NCI-H446 (cell line): ENCODE measurements around the gene SUSD6.
A peak's percentile ranks its signal among the peaks of the same experiment; 100 is the strongest.

Source experiments
- DNase-seq, 2 experiments: peaks; one replicate each; lab custom pipeline; 2025; lab: John Stamatoyannopoulos, UW

The SUSD6 gene, protein sequence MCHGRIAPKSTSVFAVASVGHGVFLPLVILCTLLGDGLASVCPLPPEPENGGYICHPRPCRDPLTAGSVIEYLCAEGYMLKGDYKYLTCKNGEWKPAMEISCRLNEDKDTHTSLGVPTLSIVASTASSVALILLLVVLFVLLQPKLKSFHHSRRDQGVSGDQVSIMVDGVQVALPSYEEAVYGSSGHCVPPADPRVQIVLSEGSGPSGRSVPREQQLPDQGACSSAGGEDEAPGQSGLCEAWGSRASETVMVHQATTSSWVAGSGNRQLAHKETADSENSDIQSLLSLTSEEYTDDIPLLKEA

DNA sequence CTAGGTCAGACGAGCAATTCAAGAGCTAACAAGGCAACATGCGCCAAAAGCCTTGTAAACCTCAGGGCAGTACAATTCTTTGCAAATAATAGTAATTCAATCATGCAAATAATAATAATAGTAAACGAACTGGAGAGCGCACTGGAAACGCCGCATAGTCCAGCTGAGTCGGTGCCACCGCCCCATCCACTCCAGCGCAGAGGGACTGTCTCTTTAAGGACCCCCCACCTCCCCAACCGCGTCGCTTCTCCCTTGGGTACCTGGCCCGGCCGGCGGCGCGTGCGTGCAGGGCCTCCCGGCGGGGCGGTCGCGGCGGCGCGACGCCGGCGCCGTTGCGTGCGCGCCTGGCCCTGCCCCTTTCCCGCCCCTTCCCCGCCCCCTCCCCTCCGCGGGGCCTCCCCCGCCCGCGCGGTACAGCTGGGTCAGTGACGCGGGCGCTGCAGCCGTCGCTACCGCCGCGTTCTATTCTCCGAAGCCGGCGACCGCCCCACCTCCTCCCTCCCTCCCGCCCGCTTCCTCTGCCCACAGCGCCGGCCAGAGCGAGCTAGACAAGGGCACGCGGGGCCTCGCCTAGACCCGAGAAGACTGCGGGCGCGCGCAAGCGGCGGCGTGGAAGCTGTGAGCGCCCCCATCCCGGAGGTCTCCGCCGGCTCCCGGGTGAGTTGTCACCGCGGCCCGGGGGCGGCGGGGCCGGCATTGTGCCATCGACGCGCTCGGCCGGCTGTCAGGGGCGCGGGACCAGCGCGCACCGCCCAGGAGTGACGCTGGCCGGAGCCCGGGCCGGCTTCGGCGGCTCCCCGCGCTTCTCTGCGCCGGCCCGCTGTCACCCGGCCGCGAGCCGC, at the start of gene SUSD6:
SUSD6 (plus strand) TSS at position 425 of the 842 bp plus-strand sequence. CDS start 46,997 bp downstream, outside the sequence.
- peak; percentile 58 to 93 for DNase-seq

DNA sequence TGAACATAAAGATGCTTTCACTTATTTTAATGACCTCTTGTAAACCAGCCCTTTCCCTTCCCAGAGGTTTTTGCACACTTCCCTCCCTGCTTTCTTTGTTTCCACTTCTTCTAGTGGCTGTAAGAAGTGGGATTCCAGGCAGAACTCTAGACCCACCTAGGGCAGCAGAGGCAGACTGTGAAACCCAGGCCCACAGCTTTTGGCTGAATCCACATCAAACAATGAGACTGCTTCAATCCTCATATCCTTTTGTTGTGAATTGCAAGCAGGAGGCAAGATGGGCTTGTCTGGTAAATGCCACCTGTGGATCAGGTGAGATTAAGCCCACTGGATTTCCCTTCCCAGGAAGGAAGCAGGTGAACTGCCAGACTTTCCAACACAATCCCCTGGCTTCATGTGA, 49.5 kb upstream of the SUSD6 start:
- DNase-seq = no peak

DNA sequence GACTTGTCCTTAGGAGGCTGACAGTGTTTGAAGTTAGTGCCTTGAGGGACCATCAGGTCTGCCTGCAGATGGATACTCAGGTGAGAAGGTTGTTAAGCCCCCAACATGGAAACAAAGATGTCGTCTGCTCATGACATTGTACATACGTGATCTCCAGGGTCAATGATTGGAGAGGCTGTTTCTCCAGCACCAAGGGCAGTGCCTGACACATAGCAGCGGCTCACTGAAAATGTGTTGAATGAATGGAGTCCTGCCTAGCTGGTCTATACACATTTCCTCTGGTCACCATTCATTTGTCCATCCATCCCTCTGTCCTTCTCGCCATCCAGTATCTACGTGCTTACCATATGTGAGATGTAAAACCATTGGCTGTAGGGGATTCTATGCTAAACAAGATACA, 43.8 kb upstream of the SUSD6 start:
- no peak for DNase-seq

DNA sequence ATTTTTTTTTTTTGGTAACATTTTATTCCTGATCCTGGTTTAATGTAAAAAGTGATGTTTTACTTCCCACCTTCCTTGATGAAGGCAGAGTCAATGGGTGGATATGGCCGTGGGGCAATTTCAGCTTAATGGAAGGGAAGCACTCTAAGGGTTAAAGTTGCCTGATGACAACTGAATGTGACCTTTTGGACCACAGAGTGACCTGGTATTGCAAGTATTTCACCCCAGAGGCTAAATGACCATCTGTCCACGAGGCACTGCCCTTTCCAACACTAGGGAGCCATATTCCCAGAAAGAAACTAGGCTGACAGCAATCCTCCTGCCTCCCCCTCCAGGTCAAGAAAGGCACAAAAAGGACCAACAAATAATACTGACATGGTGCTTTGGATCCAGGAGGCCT, 41.5 kb upstream of the SUSD6 start:
- no peak for DNase-seq

DNA sequence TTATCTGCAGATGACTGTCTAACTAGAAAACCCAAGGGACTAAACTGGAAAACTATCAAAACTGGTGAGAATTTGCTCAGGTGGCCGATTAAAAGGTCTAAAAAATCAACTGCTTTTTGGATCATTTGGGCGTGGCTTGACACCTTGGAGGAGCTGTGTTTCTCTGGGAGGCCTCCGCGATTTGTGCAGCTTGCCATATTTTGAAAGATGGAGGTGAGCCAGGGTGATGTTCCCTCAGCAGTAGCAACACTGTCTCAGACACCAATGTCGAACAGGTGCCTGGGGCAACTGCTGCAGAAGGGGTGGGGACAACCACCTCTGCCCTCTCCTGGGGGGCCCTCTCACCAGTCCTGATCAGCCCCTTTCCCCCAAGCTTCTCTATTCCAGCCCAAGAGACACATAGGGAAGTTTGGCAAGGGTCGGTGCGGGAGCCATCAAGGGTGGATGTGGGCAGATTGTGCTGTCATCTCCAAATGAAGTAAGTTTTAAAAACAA, 40.5 kb upstream of the SUSD6 start:
- no peak for DNase-seq

DNA sequence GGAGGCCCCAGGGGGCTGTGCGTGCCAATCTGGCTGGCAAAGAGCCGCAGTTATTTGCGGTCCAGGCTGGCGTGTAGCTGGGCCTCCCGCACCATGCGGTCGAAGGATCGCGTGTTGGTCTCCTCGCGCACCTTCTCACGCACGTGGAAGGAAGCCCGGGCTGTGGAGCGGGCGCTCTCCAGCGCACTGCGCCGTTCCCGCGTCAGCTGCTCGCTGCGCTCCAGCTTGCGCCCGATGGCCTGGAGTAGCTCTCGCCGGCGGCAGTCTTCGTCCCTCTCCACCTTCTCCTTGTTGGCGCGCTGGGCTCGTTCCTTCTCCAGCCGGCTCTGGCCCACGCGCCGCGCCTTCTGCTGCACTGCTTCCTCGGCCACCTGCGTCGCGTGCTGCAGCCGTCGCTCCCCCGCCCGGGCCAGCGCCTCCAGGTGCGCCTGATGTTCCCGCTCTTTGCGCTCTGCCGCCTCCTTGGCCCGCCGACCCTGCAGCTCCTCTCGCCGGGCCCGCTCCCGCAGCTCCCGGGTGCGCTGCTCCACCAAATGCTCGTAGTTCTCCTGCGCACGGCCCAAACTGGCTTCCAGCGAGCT, 39.9 kb upstream of the SUSD6 start:
- DNase-seq = no peak

DNA sequence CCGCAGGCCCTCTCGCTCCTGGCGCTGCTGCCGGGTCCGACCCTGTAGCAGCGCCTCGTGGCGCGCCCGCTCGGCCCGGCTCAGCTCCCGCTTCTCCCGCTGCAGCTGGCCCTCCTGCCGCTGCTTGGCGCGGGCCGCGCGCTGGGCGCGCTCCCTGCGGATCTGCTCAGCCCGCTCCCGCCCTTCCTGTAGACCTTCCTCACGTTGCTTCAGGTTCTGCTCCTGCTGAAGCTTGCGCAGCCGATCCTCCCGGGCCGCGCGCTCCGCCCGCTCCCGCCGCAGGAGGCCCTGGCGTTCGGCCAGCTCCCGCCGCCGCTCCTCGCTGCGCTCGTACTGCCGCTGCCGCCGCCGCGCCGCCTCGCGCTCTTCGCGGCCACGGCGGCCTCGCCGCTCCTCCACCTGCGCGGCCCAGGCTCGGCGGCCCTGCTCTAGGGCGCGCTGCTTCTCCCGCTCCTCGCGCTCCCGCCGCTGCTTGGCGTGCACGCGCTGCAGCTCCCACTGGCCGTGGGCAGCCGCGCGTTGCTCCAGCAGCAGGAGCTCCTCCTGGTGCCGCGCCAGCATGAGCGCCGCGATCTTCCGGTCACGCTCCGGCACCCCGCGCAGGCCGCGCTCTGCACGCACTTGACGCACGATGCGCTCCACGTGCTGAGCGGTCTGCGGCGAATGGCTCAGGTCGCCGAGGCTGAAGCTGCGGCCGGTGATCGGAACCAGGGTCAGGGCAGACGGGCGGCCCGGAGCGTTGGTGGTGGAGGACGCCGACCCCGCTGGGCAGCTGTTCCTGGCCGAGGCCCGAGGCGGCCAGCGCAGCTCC, 39.2 kb upstream of the SUSD6 start:
- no peak for DNase-seq

DNA sequence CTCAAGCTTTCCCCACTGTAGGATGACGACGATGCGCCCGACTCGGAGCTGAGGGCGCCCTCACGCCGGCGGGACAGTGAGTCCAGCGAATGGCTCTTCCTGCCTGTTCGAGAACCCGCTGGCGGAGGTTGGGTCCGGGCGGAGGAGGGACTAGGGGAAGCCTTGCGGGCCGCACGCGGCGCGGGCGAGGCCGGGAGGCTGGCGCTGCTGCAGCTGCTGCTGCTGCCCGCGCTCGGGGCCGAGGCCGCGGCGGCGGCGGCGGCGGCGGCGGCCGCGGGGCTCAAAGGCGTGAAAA, 38.6 kb upstream of the SUSD6 start:
- no peak for DNase-seq

DNA sequence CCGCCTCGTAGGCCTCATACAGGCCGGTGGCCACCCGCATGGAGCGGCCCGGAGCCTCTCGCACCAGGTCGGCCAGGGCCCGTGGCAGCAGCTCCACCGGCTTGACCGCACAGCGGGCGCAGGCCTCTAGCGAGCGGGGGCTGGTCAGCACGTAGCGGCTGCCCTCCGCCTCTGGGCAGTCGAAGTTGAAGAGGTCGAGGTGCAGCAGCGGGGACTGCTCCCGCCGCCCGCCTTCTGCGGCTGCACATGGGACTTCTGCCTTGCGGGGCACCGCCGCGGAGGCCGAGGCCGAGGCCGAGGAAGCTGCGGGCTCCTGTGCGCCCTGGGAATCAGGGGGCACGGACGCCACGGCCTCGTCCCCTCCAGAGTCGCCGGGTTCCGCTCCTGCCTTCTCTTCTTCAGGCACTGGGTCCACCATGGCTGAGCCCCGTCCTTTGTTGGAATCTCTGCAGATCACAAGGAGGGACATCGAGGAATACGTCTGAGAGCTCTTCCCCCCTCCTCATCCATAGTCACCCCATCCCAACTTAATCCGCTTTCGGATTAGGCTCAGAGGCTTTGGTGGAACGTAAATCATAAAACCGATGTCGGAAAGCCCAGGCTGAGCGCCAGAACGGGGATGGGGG, 38.1 kb upstream of the SUSD6 start:
- DNase-seq = no peak

DNA sequence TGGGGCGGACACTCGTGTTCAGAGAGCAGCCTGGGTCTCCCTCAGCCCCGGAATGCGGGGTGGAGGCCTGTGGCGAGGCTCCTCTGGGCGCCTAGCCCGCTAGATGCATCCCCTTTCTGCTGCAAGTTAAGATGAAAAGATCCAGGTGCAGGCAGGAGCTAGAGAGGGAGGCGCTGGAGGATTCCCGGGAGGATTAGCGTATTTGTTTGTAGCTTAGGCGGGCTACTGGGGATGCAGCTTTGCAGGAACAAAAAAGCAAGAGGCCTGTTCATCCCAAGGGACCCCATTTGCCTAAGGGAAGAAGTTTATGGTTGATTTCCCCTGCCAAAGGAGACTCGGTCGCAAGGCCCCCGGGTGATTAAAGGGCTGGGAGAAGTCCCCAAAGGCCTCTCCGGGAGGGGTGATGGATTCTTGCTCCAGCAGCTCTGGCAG, 37.5 kb upstream of the SUSD6 start:
- DNase-seq = no peak

DNA sequence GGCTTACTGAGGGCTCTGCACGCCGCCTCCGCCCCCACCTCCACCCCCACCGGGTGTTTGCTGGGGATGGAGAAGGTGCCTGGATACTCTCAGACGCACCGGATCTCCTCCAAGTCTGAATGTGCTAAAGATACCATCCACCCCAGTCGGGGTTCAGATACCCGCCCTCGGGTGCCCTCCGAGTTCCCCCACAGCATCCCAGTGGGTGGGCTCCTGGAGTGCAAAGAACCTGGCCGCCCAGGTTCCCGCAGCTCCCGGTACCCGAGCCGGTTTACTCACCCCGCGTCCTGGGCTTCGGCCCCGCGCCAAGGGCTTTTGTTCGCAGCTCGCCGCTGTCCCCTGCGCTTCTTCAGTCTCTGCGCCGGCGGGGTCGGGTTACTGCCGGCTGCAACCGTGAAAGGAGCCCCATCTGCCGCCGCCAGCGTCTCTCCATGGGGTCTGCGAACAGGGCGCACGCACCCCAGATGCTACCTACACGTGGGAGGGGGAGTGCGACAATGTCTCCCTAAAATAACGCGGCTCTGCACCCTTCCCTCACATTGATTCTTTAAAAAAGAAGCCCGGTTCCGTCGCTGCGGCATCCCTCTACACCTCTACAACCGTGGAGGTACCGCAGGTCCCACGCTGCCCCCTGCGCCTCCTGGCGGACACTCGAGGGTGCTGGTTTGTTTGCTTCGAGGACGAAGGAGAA, 37.0 kb upstream of the SUSD6 start, which contains the start of gene CCDC177:
CCDC177 (minus strand) TSS at position 609 of the 691 bp plus-strand sequence. CDS start 1,249 bp downstream, outside the sequence.
- DNase-seq = peak; percentile 43 to 70

DNA sequence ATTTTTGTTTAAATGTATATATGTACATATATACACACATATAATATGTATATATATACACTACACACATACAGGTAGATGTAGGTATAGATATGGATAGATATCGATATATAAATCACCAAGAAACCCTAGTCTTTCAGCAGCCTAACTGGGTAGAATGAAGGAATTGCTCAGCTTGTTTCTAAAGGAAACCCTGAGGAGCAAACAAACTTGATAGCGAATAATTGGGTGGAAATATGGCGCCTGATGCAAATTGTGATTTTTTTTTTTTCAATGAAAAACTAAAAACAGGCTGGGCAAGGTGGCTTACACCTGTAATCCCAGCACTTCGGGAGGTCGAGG, 36.5 kb upstream of the SUSD6 start:
- no peak for DNase-seq

DNA sequence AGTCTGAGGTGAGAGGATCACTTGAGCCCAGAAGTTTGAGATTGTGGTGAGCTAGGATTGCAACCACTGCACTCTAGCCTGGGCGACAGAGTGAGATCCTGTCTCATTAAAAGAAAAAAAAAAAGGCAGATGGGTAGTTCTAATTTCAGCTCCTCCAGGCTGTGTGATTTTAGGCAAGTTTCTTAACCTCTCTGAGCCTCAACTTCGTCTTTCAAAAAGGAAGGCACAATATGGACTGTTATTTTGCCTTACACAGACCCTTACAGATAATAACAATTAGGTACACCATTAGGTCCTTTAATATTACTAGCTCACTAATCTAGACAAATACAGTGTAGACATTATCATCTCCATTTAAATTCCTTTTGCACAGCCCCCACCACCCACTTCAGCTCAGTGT, 31.9 kb upstream of the SUSD6 start:
- DNase-seq = no peak

DNA sequence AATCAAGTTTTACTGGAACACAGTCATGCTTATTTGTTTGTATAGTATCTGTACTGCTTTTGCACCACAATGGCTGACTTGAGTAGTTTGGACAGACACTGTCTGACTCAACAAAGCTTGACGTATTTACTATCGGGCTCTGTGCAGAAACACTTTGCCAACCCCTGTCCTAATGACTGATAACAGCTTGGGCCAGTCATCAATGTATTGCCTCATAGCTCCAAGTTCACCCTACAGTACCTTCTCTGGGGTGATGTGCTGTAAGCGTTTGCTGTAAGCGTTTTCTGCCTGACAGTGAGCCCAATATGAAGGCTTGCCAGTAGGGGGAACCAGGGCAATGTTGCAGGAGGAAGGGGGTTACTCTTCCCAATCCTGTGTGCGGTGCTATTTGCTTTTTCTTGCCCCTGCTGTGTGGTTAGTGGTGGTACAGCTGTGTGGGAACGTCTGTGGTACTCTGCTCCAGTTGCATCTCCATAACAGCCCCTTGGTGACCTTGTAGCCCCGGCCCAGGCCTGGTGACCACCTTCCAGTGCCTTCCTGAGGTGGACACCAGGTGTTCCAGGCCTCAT, 31.3 kb upstream of the SUSD6 start:
- DNase-seq = peak in 1 of 2 experiments; percentile 55

DNA sequence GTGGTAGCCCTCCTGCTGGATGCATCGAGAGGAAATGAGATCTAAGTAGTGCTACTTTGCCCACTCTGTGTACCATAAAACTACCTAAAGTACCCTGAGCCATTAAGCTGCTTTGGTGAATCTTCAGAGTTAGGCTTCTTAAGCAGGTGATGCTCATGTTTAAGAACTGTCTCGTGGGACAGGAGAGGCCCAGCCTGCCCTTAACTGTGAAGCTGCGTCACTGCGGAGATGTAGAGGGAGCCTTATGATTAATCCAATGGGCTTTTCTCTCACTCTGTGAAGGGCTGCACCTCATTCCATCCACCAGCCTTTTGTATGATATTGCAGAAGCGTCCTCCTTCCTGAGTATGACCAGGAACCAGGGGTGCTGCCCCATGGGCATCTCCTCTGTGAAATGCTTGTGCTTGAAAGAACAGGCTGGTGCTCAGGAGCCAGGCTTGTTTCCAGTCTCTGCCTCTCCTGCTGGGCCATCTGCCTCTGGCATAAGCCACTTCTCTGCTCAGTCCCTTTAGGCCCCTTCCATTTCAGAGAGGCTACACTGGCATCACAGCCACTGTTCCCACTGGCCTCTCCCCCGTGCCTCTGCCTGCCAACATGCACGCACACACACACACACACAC, 30.0 kb upstream of the SUSD6 start:
- DNase-seq = peak in 1 of 2 experiments; percentile 50

DNA sequence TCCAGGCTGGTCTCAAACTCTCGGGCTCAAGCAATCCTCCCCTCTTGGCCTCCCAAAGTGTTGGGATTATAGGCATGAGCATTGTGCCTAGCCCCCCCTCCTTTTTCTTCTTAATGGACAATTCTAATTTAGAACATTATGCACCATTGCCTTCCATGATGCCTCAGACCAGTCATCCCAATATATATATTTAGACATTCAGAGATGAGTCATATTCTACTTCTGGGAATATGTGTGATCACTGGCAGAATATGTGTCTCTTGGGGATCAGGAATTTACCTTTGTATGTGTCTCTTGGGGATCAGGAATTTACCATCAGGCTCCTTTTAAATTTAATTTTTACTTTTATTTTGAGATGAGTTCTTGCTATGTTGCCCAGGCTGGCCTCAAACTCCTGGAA, 29.2 kb upstream of the SUSD6 start:
- no peak for DNase-seq

DNA sequence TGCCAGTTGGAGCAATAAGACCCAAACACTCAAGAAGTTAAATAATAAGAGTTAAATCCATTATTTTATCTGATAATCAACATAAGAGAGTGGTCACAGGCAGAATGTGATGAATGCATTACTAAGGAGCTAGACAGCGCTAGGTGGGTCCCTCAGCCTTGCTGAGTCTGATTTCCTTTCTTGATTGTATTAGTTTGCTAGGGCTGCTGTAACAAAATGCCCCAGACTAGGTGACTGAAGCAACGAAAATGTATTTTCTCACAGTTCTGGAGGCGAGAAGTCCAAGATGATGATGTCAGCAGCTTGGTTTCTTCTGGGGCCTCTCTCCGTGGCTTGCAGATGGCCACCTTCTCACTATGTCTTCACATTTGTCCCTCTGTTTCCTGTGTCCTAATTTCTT, 28.6 kb upstream of the SUSD6 start:
- no peak for DNase-seq

DNA sequence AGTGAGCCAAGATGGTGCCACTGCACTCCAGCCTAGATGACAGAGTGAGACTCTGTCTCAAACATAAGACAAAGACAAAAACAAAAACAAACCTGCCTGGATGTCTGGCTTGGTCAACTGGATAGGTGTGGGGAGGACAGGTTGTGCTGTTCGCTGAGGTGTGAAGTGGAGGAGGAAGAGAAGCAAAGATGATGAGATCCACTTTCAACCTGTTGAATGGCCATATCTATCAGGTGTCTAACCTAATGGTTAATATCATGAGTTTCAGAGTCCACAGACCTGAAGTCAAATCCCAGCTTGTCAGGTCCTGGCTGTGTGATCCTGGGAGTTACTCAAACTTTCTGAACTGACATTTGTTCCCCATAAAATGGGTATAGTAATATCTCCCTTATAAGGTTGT, 27.0 kb upstream of the SUSD6 start:
- DNase-seq = no peak

DNA sequence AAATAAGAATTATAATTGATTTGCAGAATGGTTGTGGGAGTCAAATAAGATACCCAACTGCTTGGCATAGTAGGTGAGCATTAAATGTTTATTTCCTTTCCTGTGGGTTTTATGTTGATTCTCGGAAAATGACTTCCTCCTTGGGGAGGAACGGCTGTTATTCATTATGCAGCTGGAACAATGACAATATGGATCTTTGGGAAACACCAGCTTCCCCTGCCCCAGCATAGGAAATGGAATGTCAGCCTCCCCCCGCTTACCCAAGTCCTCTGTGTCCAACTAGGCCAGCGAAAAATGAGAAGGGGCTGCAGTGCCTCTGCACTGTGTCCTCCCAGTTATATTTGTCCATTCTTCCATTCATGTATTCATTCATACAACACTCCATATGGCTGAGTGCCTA, 25.0 kb upstream of the SUSD6 start:
- DNase-seq = no peak

DNA sequence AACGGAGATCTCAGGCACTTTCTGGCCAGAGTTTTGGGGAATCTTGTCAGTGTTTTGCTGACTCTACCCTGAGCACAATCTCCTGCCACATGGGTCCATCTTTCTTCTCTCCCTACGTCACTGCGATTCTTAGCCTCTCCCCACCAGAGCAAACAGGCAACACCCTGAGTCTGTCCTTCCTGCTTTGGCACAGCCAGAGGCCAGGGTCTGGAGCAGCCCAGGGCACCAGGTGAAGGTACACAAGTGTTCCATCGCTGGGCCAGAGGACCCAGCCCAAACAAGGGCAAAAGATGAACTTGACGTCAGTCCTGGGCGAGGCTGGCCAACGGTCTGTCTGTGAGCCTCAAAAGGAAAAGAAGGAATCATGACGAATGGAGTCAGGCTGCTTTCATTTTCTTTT, 24.0 kb upstream of the SUSD6 start:
- DNase-seq = no peak
